ENCODE measurements around the gene ECHDC3. TPM values are rescaled to one million over a fixed set of nuclear protein-coding genes. Genes with fewer than 3 reads are reported as not detected.
A peak's percentile ranks its signal among the peaks of the same experiment; 100 is the strongest.

Gene ECHDC3
- total and polyA plus RNA-seq, 2 of the 8 experiments (the other 6 are each of a cell fraction or from before 2014, with no cell fraction given), result 15.6 to 19.9 TPM

GRCh38 chr10:11806706-11807105 is 64.5 kb downstream of the ECHDC3 start:
- POLR2A ChIA-PET (ENCODE audit: partially characterized antibody), result no interaction called here
- TF ChIP-seq GTF2F1 (IDR thresholded peaks at IDR 0.05; ENCODE audit: borderline replicate concordance, low read depth, low read length), result no peak
- no peak for TF ChIP-seq BCL11A (IDR thresholded peaks at IDR 0.05; ENCODE audit: low read depth in 2 of 2, low read length in 2 of 2)
- TF ChIP-seq POLR2AphosphoS5 (IDR thresholded peaks at IDR 0.05; ENCODE audit: low read depth, low read length), result no peak
- no peak for TF ChIP-seq SIX5 (IDR thresholded peaks at IDR 0.05; ENCODE audit: low read depth, low read length)
- TF ChIP-seq KDM4A (IDR thresholded peaks at IDR 0.05; ENCODE audit: low read depth, low read length, severe bottlenecking), result no peak
- no peak for TF ChIP-seq JUN (IDR thresholded peaks at IDR 0.05; ENCODE audit: low read depth, low read length)
- TF ChIP-seq CHD2 (IDR thresholded peaks at IDR 0.05; ENCODE audit: low read length), result no peak
- TF ChIP-seq CHD1 (IDR thresholded peaks at IDR 0.05; ENCODE audit: low read depth, low read length), result no peak
- TF ChIP-seq EGR1 (IDR thresholded peaks at IDR 0.05; ENCODE audit: borderline replicate concordance, low read depth, low read length), result no peak
- no peak for TF ChIP-seq ATF3 (IDR thresholded peaks at IDR 0.05; ENCODE audit: insufficient read depth, low read depth, low read length)
- no peak for TF ChIP-seq SIN3A (conservative IDR thresholded peaks at IDR 0.05 in 1 of 2, IDR thresholded peaks at IDR 0.05 in 1 of 2; ENCODE audit: low read depth in 1 of 2, low read length in 2 of 2)
- no peak for TF ChIP-seq ASH2L (IDR thresholded peaks at IDR 0.05; ENCODE audit: low read length)
- no peak for TF ChIP-seq SRF (IDR thresholded peaks at IDR 0.05; ENCODE audit: low read depth, low read length)
- no peak for TF ChIP-seq GABPA (IDR thresholded peaks at IDR 0.05; ENCODE audit: borderline replicate concordance, insufficient read depth, low read length)

More at GRCh38 chr10:11806706-11807105, 64.5 kb downstream of the ECHDC3 start:
- H3K36me3 ChIP-seq (ENCODE audit: control insufficient read depth in 2 of 4, insufficient read depth in 4 of 4, low read length in 3 of 4), result no peaks in the 10 kb centered on the region
- H4K20me1 ChIP-seq (replicated peaks in 1 of 2; ENCODE audit: control insufficient read depth in 1 of 2, insufficient read depth in 2 of 2, low read length in 2 of 2), result no peaks in the 10 kb centered on the region
- H2BK12ac ChIP-seq (ENCODE audit: low read depth, low read length), result no peak overlapping the region
- no peak overlapping the region for H3K18ac ChIP-seq (ENCODE audit: extremely low read depth, low read length)
- no peak overlapping the region for H3K27ac ChIP-seq (ENCODE audit: low read depth, low read length)
- CTCF ChIA-PET (ENCODE audit: partially characterized antibody), result interaction anchor here (1.0 to 3.9 kb wide), 3 partner anchors 8 to 13 kb away, joined by 3 to 20 read pairs (median 10); no protein-coding TSS in a partner anchor
- H2BK15ac ChIP-seq (ENCODE audit: low read length), result no peak overlapping the region
- no peak overlapping the region for H4K5ac ChIP-seq (ENCODE audit: insufficient read length, low read depth, low read length)
- H3K9ac ChIP-seq (replicated peaks in 1 of 4; ENCODE audit: extremely low read depth in 1 of 4, low read depth in 3 of 4, low read length in 3 of 4), result no peak overlapping the region
- no peak overlapping the region for H3K14ac ChIP-seq (ENCODE audit: insufficient read length)
- H3K23ac ChIP-seq (ENCODE audit: insufficient read length), result no peak overlapping the region
- H2BK120ac ChIP-seq (replicated peaks; ENCODE audit: low read depth, low read length), result no peak overlapping the region
- no peak overlapping the region for H4K8ac ChIP-seq (ENCODE audit: extremely low read depth, insufficient read depth, low read length)
- H3K79me1 ChIP-seq (ENCODE audit: low read depth, low read length), result no peaks in the 10 kb centered on the region
- H3K4ac ChIP-seq (replicated peaks; ENCODE audit: insufficient read length, low read depth, low read length), result no peak overlapping the region
- WGBS, 2 experiments (ENCODE audit: extremely low coverage in 1 of 2, insufficient coverage in 1 of 2, insufficient read length in 1 of 2, insufficient replicate concordance in 2 of 2, low coverage in 1 of 2, low lambda C conversion rate in 2 of 2, missing lambda C conversion rate in 1 of 2), result 92% methylated on average over 6 of the region's 6 CpGs; no CpG with 5 or more reads in 1 of the 2 experiments
- H2BK20ac ChIP-seq (ENCODE audit: low read length), result no peak overlapping the region
- no peak overlapping the region for H3K4me3 ChIP-seq (ENCODE audit: extremely low read depth in 1 of 4, insufficient read depth in 2 of 4, low read depth in 3 of 4, low read length in 4 of 4)
- H3K4me2 ChIP-seq (ENCODE audit: insufficient read depth in 1 of 2, low read depth in 2 of 2, low read length in 2 of 2), result no peak overlapping the region
- peaks cover 0 to 4% (median 0%) of the 10 kb centered on the region in 4 experiments; a peak in 1 of 7 replicates for H3K4me1 ChIP-seq (replicated peaks in 1 of 4; ENCODE audit: control insufficient read depth in 3 of 4, insufficient read depth in 4 of 4, low read length in 3 of 4)
- FAIRE-seq, result no peak
- no peaks in the 10 kb centered on the region for H3K79me2 ChIP-seq (ENCODE audit: control insufficient read depth in 1 of 2, insufficient read depth in 2 of 2, low read length in 2 of 2)
- peak overlapping the region; percentile 31; the same call in 1 of the 2 replicates for H2AFZ ChIP-seq (ENCODE audit: low read length)
- no peak overlapping the region for H3K56ac ChIP-seq (replicated peaks; ENCODE audit: insufficient read length, low read depth, low read length)
- H3K23me2 ChIP-seq (ENCODE audit: low read depth, low read length), result no peaks in the 10 kb centered on the region
- H2BK5ac ChIP-seq (ENCODE audit: low read depth, low read length), result no peak overlapping the region
- H3K9me3 ChIP-seq (ENCODE audit: insufficient read depth in 2 of 2, low read depth in 1 of 2, low read length in 1 of 2), result no peaks in the 10 kb centered on the region; a peak in 1 of 4 replicates
- DNase-seq (ENCODE audit: low read depth in 1 of 2, low spot score in 2 of 2), result no peak
- H4K91ac ChIP-seq (replicated peaks; ENCODE audit: insufficient read length, low read length), result no peak overlapping the region
- no peak overlapping the region for H2AK5ac ChIP-seq (ENCODE audit: low read depth, low read length)
- H3K27me3 ChIP-seq (replicated peaks in 1 of 4; ENCODE audit: control insufficient read depth in 3 of 4, extremely low read depth in 1 of 4, insufficient read depth in 3 of 4, low read length in 3 of 4), result no peaks in the 10 kb centered on the region

Data from H1 (cell line).